Measurements from ENCODE around the gene ABCG1.

ABCG1 gene

DNA sequence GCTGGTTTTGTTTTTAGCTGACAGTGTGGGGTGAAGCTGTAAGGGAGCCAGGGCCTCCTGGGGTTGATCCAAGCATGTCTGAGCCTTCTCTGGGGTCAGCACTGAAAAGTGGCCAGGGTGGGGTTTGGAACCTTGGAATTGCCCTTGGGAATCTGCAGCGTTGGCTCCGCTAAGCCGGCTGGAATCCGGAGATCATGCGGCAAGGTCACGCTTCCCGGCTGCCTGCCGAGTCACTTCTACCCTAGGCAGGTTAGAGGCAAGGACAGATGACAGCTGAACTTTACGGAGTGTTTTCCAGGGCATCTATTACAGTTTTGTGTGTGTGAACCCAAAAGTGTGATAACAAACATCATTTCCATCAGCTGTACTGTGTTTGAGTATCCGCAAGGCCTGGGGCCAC is 17.1 kb downstream of the ABCG1 start:
- in situ Hi-C loops (cut with HindIII; ENCODE audit: low sequenced_read_pairs): no loop called here
- TF ChIP-seq CTCF (IDR thresholded peaks at IDR 0.05; ENCODE audit: low read depth, low read length, missing control alignments): no peak

GRCh38 chr21:42236693-42237092 is 17.8 kb downstream of the ABCG1 start:
- in situ Hi-C loops (cut with HindIII; ENCODE audit: low sequenced_read_pairs): no loop called here
- no peak overlapping the region for H3K4me3 ChIP-seq (ENCODE audit: low read depth, low read length)
- TF ChIP-seq CTCF (IDR thresholded peaks at IDR 0.05; ENCODE audit: low read depth, low read length, missing control alignments): no peak
- no peak for DNase-seq (ENCODE audit: low read depth)

More for the DNA sequence above, 17.1 kb downstream of the ABCG1 start:
- no peak for DNase-seq (ENCODE audit: low read depth)
- H3K4me3 ChIP-seq (ENCODE audit: low read depth, low read length): no peak overlapping the region

GRCh38 chr21:42237161-42237560 is 18.2 kb downstream of the ABCG1 start:
- TF ChIP-seq CTCF (IDR thresholded peaks at IDR 0.05; ENCODE audit: low read depth, low read length, missing control alignments): no peak
- H3K4me3 ChIP-seq (ENCODE audit: low read depth, low read length): no peak overlapping the region
- no peak for DNase-seq (ENCODE audit: low read depth)
- in situ Hi-C loops (cut with HindIII; ENCODE audit: low sequenced_read_pairs): no loop called here

DNA sequence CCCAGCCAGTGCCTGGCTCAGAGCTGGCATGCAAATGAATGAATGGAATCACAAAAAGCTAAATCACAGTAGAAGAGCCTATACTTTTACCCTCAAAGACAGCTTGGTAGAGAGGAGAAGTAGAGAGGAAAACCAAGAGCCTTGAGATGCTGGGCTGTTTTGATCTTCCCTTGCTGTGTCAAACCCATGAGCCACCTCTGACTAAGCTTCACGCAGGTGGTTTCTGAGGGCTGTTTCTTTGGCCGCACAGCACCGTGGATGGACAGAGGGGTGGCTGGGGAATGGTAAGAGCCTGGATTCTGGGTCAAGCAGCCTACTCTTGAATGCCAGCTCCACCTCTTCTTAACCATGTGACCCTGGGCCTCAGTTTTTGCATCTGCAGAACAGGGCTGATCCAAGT is 18.6 kb downstream of the ABCG1 start:
- TF ChIP-seq CTCF (IDR thresholded peaks at IDR 0.05; ENCODE audit: low read depth, low read length, missing control alignments): no peak
- no peak for DNase-seq (ENCODE audit: low read depth)
- no peak overlapping the region for H3K4me3 ChIP-seq (ENCODE audit: low read depth, low read length)
- in situ Hi-C loops (cut with HindIII; ENCODE audit: low sequenced_read_pairs): no loop called here

DNA sequence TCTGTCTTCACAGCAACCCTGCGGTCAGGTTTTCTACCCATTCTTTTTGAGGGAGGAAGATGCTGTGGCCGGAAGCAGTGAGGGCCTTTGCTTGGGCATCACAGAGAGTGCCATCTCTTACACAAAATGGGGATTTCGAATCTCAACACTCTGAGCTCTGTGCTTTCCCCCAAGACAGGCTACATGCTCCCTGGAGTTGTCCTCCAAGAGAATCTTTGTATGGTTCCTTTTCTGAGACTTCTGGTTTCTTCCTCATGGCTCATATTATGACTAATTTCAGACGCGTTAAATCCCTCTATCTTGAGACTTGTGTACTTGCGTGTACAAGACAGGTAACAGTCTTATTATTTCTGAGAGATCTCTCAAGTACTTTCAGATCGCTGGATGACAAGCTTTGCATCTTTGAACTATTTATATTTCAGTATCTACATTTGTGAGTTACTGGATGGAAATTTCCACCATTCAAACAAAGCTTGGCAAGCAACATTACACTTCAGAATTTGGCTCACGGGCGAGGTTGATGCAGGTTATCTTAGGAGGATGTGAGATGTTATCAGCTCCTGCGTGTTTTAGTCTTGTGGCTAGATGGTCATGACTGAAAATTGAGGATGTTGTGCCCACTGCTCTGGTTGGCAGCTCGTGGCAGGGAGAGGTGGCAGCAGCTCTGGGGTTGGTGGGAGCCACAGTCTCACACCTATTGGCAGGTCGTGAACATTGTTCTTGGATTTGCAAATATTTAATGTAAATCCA is 19.4 kb downstream of the ABCG1 start:
- no peak for TF ChIP-seq CTCF (IDR thresholded peaks at IDR 0.05; ENCODE audit: low read depth, low read length, missing control alignments)
- DNase-seq (ENCODE audit: low read depth): no peak
- in situ Hi-C loops (cut with HindIII; ENCODE audit: low sequenced_read_pairs): no loop called here
- no peak overlapping the region for H3K4me3 ChIP-seq (ENCODE audit: low read depth, low read length)

GRCh38 chr21:42239556-42239955 is 20.6 kb downstream of the ABCG1 start:
- TF ChIP-seq CTCF (IDR thresholded peaks at IDR 0.05; ENCODE audit: low read depth, low read length, missing control alignments): no peak
- H3K4me3 ChIP-seq (ENCODE audit: low read depth, low read length): no peak overlapping the region
- no peak for DNase-seq (ENCODE audit: low read depth)
- in situ Hi-C loops (cut with HindIII; ENCODE audit: low sequenced_read_pairs): no loop called here
